Measurements from ENCODE around the gene TFAP2B. TPM values are rescaled to one million over a fixed set of nuclear protein-coding genes. Genes with fewer than 3 reads are reported as not detected.

Gene TFAP2B
- polyA plus RNA-seq, 3 donors: 0.01 TPM; not detected in 2

- H3K27ac ChIP-seq (ENCODE audit: low read depth, low read length): no peak overlapping the region
- WGBS, 3 donors: 2 to 7% (median 4%) methylated on average over 6 of the region's 6 CpGs
Measured at GRCh38 chr6:50822078-50822476, 3.4 kb downstream of the TFAP2B start.

GRCh38 chr6:50823094-50823920, 4.6 kb downstream of the TFAP2B start:
- no peak overlapping the region for H3K27ac ChIP-seq (ENCODE audit: low read depth, low read length)
- 4 to 8% (median 5%) methylated on average over 46 of the region's 46 CpGs for WGBS, 3 donors

- H3K27ac ChIP-seq (ENCODE audit: low read depth, low read length): no peak overlapping the region
- WGBS, 3 donors: 4 to 9% (median 5%) methylated on average over 2 of the region's 2 CpGs
Measured at GRCh38 chr6:50824552-50824951, 5.9 kb downstream of the TFAP2B start.

- WGBS, 3 donors: 4 to 6% (median 5%) methylated on average over 16 of the region's 16 CpGs
- no peak overlapping the region for H3K27ac ChIP-seq (ENCODE audit: low read depth, low read length)
Measured at GRCh38 chr6:50825375-50826036, 6.8 kb downstream of the TFAP2B start.

GRCh38 chr6:50826037-50826761, 7.5 kb downstream of the TFAP2B start:
- WGBS, 3 donors: 5 to 13% (median 7%) methylated on average over 19 of the region's 19 CpGs
- no peak overlapping the region for H3K27ac ChIP-seq (ENCODE audit: low read depth, low read length)

GRCh38 chr6:50826803-50827202, 8.1 kb downstream of the TFAP2B start:
- WGBS, 3 donors: 5 to 7% (median 7%) methylated on average over 15 of the region's 15 CpGs

GRCh38 chr6:50829049-50829448, 10.4 kb downstream of the TFAP2B start:
- WGBS, 3 donors: 16 to 24% (median 22%) methylated on average over 2 of the region's 2 CpGs
- no peak overlapping the region for H3K27ac ChIP-seq (ENCODE audit: low read depth, low read length)

More at GRCh38 chr6:50826803-50827202, 8.1 kb downstream of the TFAP2B start:
- no peak overlapping the region for H3K27ac ChIP-seq (ENCODE audit: low read depth, low read length)

- 1 to 4% (median 2%) methylated on average over 3 of the region's 3 CpGs for WGBS, 3 donors
Measured at GRCh38 chr6:50829898-50830444, 11.3 kb downstream of the TFAP2B start.

GRCh38 chr6:50831186-50831585, 12.5 kb downstream of the TFAP2B start:
- H3K27ac ChIP-seq (ENCODE audit: low read depth, low read length): no peak overlapping the region
- WGBS, 3 donors: 5 to 8% (median 7%) methylated on average over 10 of the region's 10 CpGs

More at GRCh38 chr6:50829898-50830444, 11.3 kb downstream of the TFAP2B start:
- H3K27ac ChIP-seq (ENCODE audit: low read depth, low read length): no peak overlapping the region

GRCh38 chr6:50832912-50833311, 14.2 kb downstream of the TFAP2B start:
- H3K27ac ChIP-seq (ENCODE audit: low read depth, low read length): no peak overlapping the region
- 60 to 68% (median 66%) methylated on average over 1 of the region's 1 CpG for WGBS, 3 donors

- WGBS, 3 donors: 54 to 74% (median 74%) methylated on average over 5 of the region's 5 CpGs
- no peak overlapping the region for H3K27ac ChIP-seq (ENCODE audit: low read depth, low read length)
Measured at GRCh38 chr6:50834929-50835410, 16.3 kb downstream of the TFAP2B start.

GRCh38 chr6:50836231-50836630, 17.6 kb downstream of the TFAP2B start:
- 4 to 7% (median 4%) methylated on average over 22 of the region's 22 CpGs for WGBS, 3 donors

GRCh38 chr6:50837589-50838445, 19.1 kb downstream of the TFAP2B start:
- no peak overlapping the region for H3K27ac ChIP-seq (ENCODE audit: low read depth, low read length)
- 4 to 7% (median 7%) methylated on average over 14 of the region's 14 CpGs for WGBS, 3 donors

More at GRCh38 chr6:50836231-50836630, 17.6 kb downstream of the TFAP2B start:
- H3K27ac ChIP-seq (ENCODE audit: low read depth, low read length): no peak overlapping the region

- WGBS, 3 donors: 14 to 32% (median 19%) methylated on average over 15 of the region's 15 CpGs
Measured at GRCh38 chr6:50840112-50840810, 21.6 kb downstream of the TFAP2B start.

GRCh38 chr6:50840811-50841192, 22.1 kb downstream of the TFAP2B start:
- WGBS, 3 donors: 8 to 18% (median 13%) methylated on average over 18 of the region's 18 CpGs
- no peak overlapping the region for H3K27ac ChIP-seq (ENCODE audit: low read depth, low read length)

More at GRCh38 chr6:50840112-50840810, 21.6 kb downstream of the TFAP2B start:
- H3K27ac ChIP-seq (ENCODE audit: low read depth, low read length): no peak overlapping the region

- no peak overlapping the region for H3K27ac ChIP-seq (ENCODE audit: low read depth, low read length)
- 9 to 18% (median 13%) methylated on average over 7 of the region's 7 CpGs for WGBS, 3 donors
Measured at GRCh38 chr6:50842446-50842845, 23.8 kb downstream of the TFAP2B start.

- WGBS, 3 donors: 6 to 7% (median 6%) methylated on average over 32 of the region's 32 CpGs
- H3K27ac ChIP-seq (ENCODE audit: low read depth, low read length): no peak overlapping the region
Measured at GRCh38 chr6:50842861-50843384, 24.3 kb downstream of the TFAP2B start.

All from adipose tissue (tissue), 3 donors.